GM21717 (cell line): ENCODE data around the gene JARID2.
"Not testable (repeated sequence)": the region's sequence is repeated elsewhere in the genome, so short reads cannot be mapped to it uniquely, and the experiment has no call there.

ENCODE experiments used
- ATAC-seq: cut with Tn5 transposase; IDR thresholded peaks from one replicate; pipeline ENCODE4 v1.9.1; 2021; ENCODE audit warnings: mild to moderate bottlenecking, moderate library complexity; ENCODE audit not compliant: unreplicated experiment

JARID2 gene

GRCh38 chr6:15411766-15412165 lies 165.9 kb downstream of the JARID2 start:
- no peak for ATAC-seq

DNA sequence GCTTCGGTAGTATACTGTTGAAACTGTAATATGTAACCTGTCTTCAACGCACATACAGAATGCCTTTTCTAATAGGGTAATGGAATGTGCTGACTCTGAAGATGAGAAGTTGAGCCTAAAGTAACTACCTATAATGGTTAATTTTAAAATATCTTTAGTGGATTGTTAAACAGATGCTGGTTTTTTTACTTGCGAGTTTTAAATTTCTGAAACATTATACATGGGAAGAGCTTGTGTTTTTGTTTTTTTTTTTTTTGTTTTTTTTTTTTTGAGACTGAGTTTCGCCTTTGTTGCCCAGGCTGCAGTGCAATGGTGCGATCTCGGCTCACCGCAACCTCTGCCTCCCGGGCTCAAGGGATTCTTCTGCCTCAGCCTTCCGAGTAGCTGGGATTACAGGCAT lies 166.9 kb downstream of the JARID2 start:
- no peak for ATAC-seq

DNA sequence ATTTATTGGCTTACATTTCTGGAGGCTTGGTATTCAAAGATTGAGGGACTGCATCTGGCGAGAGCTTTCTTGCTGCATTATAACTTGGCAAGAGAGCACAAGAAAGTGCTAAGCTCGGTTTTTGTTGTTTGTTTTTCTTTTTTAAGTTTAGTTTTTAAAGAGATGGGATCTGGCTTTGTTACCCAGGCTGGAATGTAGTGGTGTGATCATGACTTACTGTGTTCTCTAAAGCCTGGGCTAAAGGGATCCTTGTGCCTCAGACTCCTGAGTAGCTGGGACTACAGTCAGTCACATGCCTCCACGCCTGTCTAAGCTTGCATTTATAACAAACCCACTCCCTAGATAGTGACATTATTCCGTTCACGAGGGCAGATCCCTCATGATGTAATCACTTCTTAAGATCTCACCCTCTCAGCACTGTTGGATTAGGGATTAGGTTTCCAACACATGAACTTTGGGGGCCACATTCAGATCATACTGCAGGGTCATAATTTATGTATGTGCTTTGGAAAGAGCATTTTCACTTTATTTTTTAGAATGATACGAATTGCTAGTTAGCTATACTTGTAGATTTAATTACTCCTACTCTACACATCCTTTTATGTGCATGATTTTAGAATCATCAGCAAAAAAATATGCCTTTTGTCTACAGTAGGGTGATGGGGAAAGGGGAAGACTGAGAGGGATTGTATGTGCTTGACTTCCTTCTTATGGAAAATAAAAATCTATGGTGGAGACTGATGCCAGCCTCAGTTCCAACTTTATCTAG lies 167.8 kb downstream of the JARID2 start:
- ATAC-seq, result no peak

DNA sequence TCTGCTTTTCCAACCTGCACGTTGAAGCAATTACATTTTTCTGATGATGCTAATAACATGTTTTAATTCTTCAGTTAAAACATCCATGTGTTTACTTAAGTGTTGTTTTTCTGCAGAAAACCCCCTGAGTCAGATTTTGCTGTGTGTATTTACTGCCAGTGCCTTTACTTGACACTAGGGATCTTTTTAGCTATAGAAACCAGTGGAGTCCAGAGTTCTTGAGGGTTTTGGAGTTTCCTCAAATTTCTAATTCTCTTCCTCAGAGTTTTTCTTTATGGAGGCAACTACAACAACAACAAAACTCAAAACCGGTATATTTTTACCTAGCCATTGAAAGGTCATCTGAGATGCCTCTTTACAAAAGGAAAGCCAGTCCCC lies 168.4 kb downstream of the JARID2 start:
- no peak for ATAC-seq

DNA sequence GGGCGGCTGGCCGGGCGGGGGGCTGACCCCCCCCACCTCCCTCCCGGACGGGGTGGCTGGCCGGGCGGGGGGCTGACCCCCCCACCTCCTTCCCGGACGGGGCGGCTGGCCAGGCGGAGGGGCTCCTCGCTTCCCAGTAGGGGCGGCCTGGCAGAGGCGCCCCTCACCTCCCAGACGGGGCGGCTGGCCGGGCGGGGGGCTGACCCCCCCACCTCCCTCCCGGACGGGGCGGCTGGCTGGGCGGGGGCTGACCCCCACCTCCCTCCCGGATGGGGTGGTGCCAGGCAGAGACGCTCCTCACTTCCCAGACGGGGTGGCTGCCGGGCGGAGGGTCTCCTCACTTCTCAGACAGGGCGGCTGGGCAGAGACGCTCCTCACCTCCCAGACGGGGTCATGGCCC lies 169.8 kb downstream of the JARID2 start:
- ATAC-seq, result not testable (repeated sequence)

DNA sequence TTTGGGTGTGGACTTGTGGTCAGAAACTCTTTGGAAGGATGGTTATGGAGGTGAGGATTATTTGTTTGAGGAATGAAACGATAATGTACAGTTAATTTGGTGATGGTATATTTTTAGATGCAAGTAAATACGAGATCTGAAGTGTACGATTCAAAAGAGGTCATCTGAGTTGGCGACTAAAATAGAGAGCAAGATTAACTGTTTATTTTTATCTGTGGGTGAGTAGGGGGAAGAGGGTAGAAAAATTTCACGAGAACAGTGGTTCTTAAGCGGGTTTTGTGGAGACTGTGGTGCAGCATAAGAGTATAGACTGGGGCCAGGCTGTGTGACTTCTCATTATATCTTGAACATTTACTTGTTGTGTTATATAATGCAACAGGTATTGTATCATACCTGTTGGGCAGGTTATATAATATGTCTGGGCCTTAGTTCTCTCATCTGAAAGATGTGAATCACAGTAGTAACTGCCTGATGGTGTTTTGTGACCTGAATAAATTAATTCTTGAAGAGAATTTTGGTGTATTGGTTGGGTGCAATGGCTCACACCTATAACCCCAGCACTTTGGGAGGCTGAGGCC lies 171.2 kb downstream of the JARID2 start:
- ATAC-seq, result no peak

- ATAC-seq, result no peak
Observed at GRCh38 chr6:15417811-15418210, 171.9 kb downstream of the JARID2 start.

- ATAC-seq, result no peak
Observed at GRCh38 chr6:15419493-15419892, 173.6 kb downstream of the JARID2 start.

GRCh38 chr6:15420959-15421438 lies 175.1 kb downstream of the JARID2 start:
- ATAC-seq, result peak; percentile 75

- ATAC-seq, result no peak
Observed at GRCh38 chr6:15421945-15422733, 176.3 kb downstream of the JARID2 start.

- ATAC-seq, result no peak
Observed at GRCh38 chr6:15423286-15423993, 177.6 kb downstream of the JARID2 start.

DNA sequence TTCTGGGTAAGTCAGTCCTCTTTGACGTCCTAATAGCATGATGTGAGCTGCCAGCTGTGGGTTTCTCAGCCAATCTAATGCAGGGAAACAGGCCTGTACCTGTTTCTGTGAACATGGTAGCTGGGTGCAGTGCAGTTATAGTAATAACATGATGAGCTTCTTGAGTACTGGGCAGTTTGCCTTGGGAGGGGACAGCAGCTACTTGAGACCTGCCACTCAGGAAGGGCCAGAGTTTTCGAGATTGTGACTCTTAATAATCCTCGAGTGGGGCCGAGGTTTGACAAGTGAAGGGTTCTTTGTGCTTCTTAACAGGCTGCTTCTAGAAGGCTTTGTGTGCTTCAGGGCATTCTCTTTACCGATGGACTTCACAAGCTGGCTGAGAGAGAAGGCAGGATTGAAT lies 180.1 kb downstream of the JARID2 start:
- ATAC-seq, result no peak

DNA sequence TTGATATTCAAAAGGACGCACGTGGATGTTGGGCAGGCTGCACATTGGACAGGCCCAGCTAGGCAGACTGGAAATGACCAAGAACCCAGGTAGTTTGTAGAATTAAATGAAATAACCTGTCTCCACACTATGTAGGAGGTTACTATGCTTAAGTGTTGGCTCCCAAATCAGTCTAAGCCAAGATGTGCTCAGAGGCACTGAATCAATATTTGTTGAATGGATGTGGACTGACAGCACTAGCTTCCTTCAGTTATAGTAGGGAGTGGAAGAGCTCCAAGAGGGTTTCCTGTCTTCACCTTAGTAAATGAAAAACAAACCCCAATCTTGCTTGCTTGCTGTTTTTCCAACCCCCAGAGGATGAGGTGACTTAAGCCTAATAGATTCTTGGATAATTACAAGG lies 180.5 kb downstream of the JARID2 start:
- no peak for ATAC-seq

- ATAC-seq, result no peak
Observed at GRCh38 chr6:15426901-15427300, 181.0 kb downstream of the JARID2 start.

- no peak for ATAC-seq
Observed at GRCh38 chr6:15427331-15428070, 181.6 kb downstream of the JARID2 start.

DNA sequence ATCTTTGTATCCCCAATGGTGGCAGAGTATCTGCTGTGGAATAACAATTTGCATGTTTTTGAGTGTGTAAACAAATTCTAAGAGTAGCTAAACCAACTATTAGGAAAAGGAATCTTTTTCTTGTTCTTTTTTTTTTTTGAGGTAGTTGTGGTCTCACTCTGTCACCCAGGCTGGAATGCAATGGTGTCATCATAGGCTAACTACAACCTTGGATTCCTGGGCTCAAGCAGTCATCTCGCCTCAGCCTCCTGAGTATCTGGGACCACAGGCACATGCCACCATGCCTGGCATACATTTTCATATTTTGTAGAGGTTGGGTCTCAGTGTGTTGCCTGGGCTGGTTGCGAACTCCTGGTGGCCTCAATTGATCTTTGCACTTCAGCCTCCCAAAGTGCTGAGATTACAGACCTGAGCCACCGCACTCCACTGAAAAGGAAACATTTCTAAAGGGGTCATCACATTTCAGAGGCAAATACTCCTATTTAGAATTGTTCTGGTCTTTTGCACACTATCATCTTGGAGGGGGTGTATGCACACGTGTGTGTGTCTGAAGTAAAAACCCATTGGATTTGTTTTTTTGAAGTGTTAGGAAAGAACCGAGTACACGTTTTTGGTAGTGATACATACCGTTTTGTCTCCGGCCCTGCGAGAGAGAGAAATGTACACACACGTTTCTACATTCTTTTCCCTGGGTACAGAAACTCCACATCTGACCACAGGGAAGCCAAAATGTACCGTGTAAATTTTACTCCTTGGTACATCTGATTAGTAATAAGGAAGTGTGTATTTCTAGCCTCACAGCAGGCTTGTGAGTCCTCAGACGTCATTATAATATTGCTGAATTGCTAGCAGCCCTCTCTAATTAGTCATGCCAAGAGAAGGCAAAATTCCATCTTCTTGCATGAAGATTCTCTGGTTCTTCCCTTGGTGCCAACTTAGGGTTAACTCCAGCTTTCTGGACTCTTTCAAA lies 183.6 kb downstream of the JARID2 start:
- no peak for ATAC-seq

GRCh38 chr6:15430186-15430585 lies 184.3 kb downstream of the JARID2 start:
- no peak for ATAC-seq

DNA sequence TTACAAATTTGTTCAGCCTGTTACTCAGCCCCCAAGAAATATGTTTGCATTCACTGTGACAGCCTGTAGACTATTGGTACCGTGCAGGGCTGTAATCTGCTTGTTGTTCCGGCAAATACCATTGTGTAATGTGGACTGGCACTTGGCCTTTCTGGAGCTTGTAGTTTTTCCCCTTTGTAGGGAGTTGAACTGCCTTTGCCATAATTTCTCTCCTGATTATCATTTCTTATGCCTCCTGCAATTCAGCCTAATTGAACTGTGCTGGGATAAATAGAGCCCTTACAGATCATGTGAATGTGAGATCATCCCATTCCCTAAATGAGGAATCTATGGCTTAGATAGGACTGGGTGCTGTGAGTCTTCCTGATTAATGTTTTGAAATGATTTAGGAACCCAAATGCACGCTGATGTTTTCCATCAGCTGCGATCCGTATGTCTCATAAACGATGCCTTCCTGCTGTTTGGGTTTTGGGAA lies 185.1 kb downstream of the JARID2 start:
- ATAC-seq, result no peak

GRCh38 chr6:15431762-15432483 lies 186.1 kb downstream of the JARID2 start:
- ATAC-seq, result no peak
